IMR-90 (cell line): ENCODE measurements around the gene RBFOX1. TPM values are rescaled to one million over a fixed set of nuclear protein-coding genes. Genes with fewer than 3 reads are reported as not detected.

Experiments used
- ATAC-seq: fragments of 200-7000 bp; cut with Tn5 transposase; 2 replicates; pipeline ENCODE4 v1.9.1; 2020; ENCODE audit warnings: low read depth, mild to moderate bottlenecking, moderate library complexity
- BruUV-seq: library from RNA; stranded (reverse); fragments of 400-500 nt; replicated peaks from 2 replicates; lab custom pipeline; 2021; lab: Mats Ljungman, UMichigan
- CTCF ChIA-PET: fragments of 300-600 bp; formaldehyde crosslinking; extraction: SDS; loops from one replicate; lab custom pipeline; 2021; ENCODE audit warnings: antibody characterized with exemption; lab: Yijun Ruan, JAX
- POLR2A ChIA-PET: fragments of 300-600 bp; sonication (Branson Sonifier 250); formaldehyde crosslinking; loops from one replicate; lab custom pipeline; 2022; ENCODE audit warnings: antibody characterized with exemption; ENCODE audit not compliant: unreplicated experiment; lab: Charles Lee
- DNase-seq: peaks from one replicate; pipeline ENCODE4 v3.0.0; 2013
- H2AFZ ChIP-seq: replicated peaks from 2 replicates; pipeline ENCODE3; 2013; ENCODE audit warnings: low read length, mild to moderate bottlenecking; ENCODE audit not compliant: poor library complexity
- H2AK5ac ChIP-seq: 2 replicates; pipeline ENCODE4 v1.6.1; 2013; ENCODE audit warnings: low read depth, low read length, inconsistent platforms
- H2AK9ac ChIP-seq: replicated peaks from 2 replicates; pipeline ENCODE3; 2013; ENCODE audit warnings: mild to moderate bottlenecking, low read depth, low read length, moderate library complexity; ENCODE audit not compliant: poor library complexity
- H2BK120ac ChIP-seq: 2 replicates; pipeline ENCODE4 v1.6.1; 2013; ENCODE audit warnings: low read depth, low read length, inconsistent platforms
- H2BK15ac ChIP-seq: 3 replicates; pipeline ENCODE4 v1.6.1; 2013; ENCODE audit warnings: low read depth, low read length, inconsistent platforms
- H2BK20ac ChIP-seq: 2 replicates; pipeline ENCODE4 v1.6.1; 2013; ENCODE audit warnings: low read depth, mild to moderate bottlenecking, inconsistent platforms, low read length, moderate library complexity
- H2BK5ac ChIP-seq: 2 replicates; pipeline ENCODE4 v1.6.1; 2013; ENCODE audit warnings: mild to moderate bottlenecking, low read depth, low read length, inconsistent platforms; ENCODE audit not compliant: poor library complexity, severe bottlenecking
- H3K14ac ChIP-seq: replicated peaks from 2 replicates; pipeline ENCODE4 v1.6.1; 2013; ENCODE audit warnings: low read depth, low read length, inconsistent platforms
- H3K18ac ChIP-seq: 2 replicates; pipeline ENCODE4 v1.6.1; 2013; ENCODE audit warnings: low read depth, low read length, control low read depth
- H3K23ac ChIP-seq: 2 replicates; pipeline ENCODE4 v1.6.1; 2013; ENCODE audit warnings: low read depth, low read length, inconsistent platforms
- H3K27ac ChIP-seq: 2 replicates; pipeline ENCODE4 v1.5.1; 2013; ENCODE audit warnings: mild to moderate bottlenecking, control low read depth, low read length; ENCODE audit not compliant: insufficient read depth
- H3K27me3 ChIP-seq: 2 replicates; pipeline ENCODE4 v1.6.1; 2013; ENCODE audit warnings: low read length; ENCODE audit not compliant: control insufficient read depth, insufficient read depth
- H3K36me3 ChIP-seq: 2 replicates; pipeline ENCODE4 v1.6.1; 2013; ENCODE audit warnings: low read length, mixed read lengths; ENCODE audit not compliant: control insufficient read depth, insufficient read depth
- H3K4ac ChIP-seq: 2 replicates; pipeline ENCODE4 v1.6.1; 2013; ENCODE audit warnings: low read depth, low read length, inconsistent platforms
- H3K4me1 ChIP-seq: 2 replicates; pipeline ENCODE4 v1.6.1; 2013; ENCODE audit warnings: low read length, mixed read lengths; ENCODE audit not compliant: control insufficient read depth, insufficient read depth
- H3K4me2 ChIP-seq: 2 replicates; pipeline ENCODE4 v1.6.1; 2013; ENCODE audit warnings: low read depth, mild to moderate bottlenecking, control low read depth, low read length, moderate library complexity
- H3K4me3 ChIP-seq: 2 replicates; pipeline ENCODE4 v1.5.1; 2013; ENCODE audit warnings: low read depth, mild to moderate bottlenecking, control low read depth, low read length, moderate library complexity; ENCODE audit not compliant: insufficient read depth
- H3K56ac ChIP-seq: 2 replicates; pipeline ENCODE4 v1.6.1; 2013; ENCODE audit warnings: low read length, inconsistent platforms; ENCODE audit not compliant: insufficient read depth; ENCODE audit errors: extremely low read depth
- H3K79me1 ChIP-seq, 2 experiments: 2 replicates each; pipeline ENCODE4 v1.6.1; 2013; ENCODE audit warnings: low read length in 2 of 2, inconsistent platforms in 1 of 2, low read depth in 1 of 2
- H3K9ac ChIP-seq: 2 replicates; pipeline ENCODE4 v1.6.1; 2013; ENCODE audit warnings: low read depth, low read length, control low read depth
- H3K9me1 ChIP-seq: 2 replicates; pipeline ENCODE4 v1.6.1; 2013; ENCODE audit warnings: low read length, inconsistent platforms; ENCODE audit not compliant: insufficient read depth
- H3K9me3 ChIP-seq: 2 replicates; pipeline ENCODE4 v1.6.1; 2013; ENCODE audit warnings: low read length; ENCODE audit not compliant: control insufficient read depth, insufficient read depth
- H4K20me1 ChIP-seq: 2 replicates; pipeline ENCODE4 v1.6.1; 2013; ENCODE audit warnings: low read length, inconsistent platforms; ENCODE audit not compliant: insufficient read depth
- H4K5ac ChIP-seq: 2 replicates; pipeline ENCODE4 v1.6.1; 2013; ENCODE audit warnings: mild to moderate bottlenecking, low read depth, low read length, control low read depth
- H4K8ac ChIP-seq, 2 experiments: 2 replicates each; pipeline ENCODE4 v1.6.1; 2013; ENCODE audit warnings: low read depth in 2 of 2, low read length in 2 of 2, control low read depth in 1 of 2, inconsistent platforms in 1 of 2
- H4K91ac ChIP-seq: 2 replicates; pipeline ENCODE4 v1.6.1; 2013; ENCODE audit warnings: low read depth, low read length, inconsistent platforms; ENCODE audit not compliant: insufficient read depth
- BHLHE40 ChIP-seq: fragments of 150-350 bp; IDR thresholded peaks from 2 replicates; pipeline ENCODE4 v1.6.1; 2016; ENCODE audit warnings: mild to moderate bottlenecking, low read depth, low read length
- CEBPB ChIP-seq: IDR thresholded peaks from 2 replicates; pipeline ENCODE4 v1.6.1; 2012; ENCODE audit warnings: low read depth, low read length, improper control_type of control experiment
- CHD1 ChIP-seq: IDR thresholded peaks from 2 replicates; pipeline ENCODE4 v1.6.1; 2012; ENCODE audit warnings: low read depth, low read length, improper control_type of control experiment
- FOS ChIP-seq: fragments of 150-350 bp; IDR thresholded peaks from 2 replicates; pipeline ENCODE4 v1.6.1; 2016; ENCODE audit warnings: low read depth, low read length
- MAFK ChIP-seq: IDR thresholded peaks from 2 replicates; pipeline ENCODE4 v1.6.1; 2012; ENCODE audit warnings: low read depth, low read length, improper control_type of control experiment
- MAZ ChIP-seq: IDR thresholded peaks from 2 replicates; pipeline ENCODE4 v1.6.1; 2012; ENCODE audit warnings: low read depth, mild to moderate bottlenecking, low read length, improper control_type of control experiment, moderate library complexity, borderline replicate concordance
- MXI1 ChIP-seq: IDR thresholded peaks from 2 replicates; pipeline ENCODE4 v1.6.1; 2012; ENCODE audit warnings: low read depth, mild to moderate bottlenecking, low read length, moderate library complexity, borderline replicate concordance
- NFE2L2 ChIP-seq: fragments of 150-350 bp; IDR thresholded peaks from 2 replicates; pipeline ENCODE4 v1.6.1; 2016; ENCODE audit warnings: low read depth, mild to moderate bottlenecking, low read length
- POLR2A ChIP-seq: IDR thresholded peaks from 2 replicates; pipeline ENCODE4 v1.6.1; 2012; ENCODE audit warnings: mild to moderate bottlenecking, low read depth, low read length
- RAD21 ChIP-seq: IDR thresholded peaks from 2 replicates; pipeline ENCODE4 v1.6.1; 2012; ENCODE audit warnings: low read length, improper control_type of control experiment
- RCOR1 ChIP-seq: IDR thresholded peaks from 2 replicates; pipeline ENCODE4 v1.6.1; 2012; ENCODE audit warnings: mild to moderate bottlenecking, low read length, improper control_type of control experiment; ENCODE audit not compliant: insufficient replicate concordance
- RFX5 ChIP-seq: IDR thresholded peaks from 2 replicates; pipeline ENCODE4 v1.8.0; 2012; ENCODE audit warnings: low read depth, mild to moderate bottlenecking, low read length, moderate library complexity
- SMC3 ChIP-seq: fragments of 150-350 bp; IDR thresholded peaks from 2 replicates; pipeline ENCODE4 v1.6.1; 2016; ENCODE audit warnings: low read depth, mild to moderate bottlenecking, antibody characterized with exemption, low read length, moderate library complexity
- WGBS, 2 experiments: methylation state at CpG; one replicate each; pipeline versions ENCODE4 v1.1.5 to v1.1.7; 2013; ENCODE audit warnings: missing lambda C conversion rate in 2 of 2; ENCODE audit not compliant: insufficient read length in 1 of 2; ENCODE audit errors: extremely low coverage in 2 of 2; 5-methylcytosine and 5-hydroxymethylcytosine counted together
- dilution Hi-C: fragments of 300-500 bp; cut with HindIII; formaldehyde crosslinking; loops from one replicate; pipeline ENCODE4 v1.14.3; 2018; ENCODE audit warnings: low sequenced_read_pairs; ENCODE audit not compliant: unreplicated experiment
- in situ Hi-C: fragments of 300-500 bp; cut with MboI; formaldehyde crosslinking; loops from 3 replicates; pipeline ENCODE4 v1.14.3; 2019; ENCODE audit warnings: low sequenced_read_pairs, inconsistent platforms, mixed read lengths
- intact Hi-C: fragments of 100-400 bp; cut with micrococcal nuclease; formaldehyde crosslinking; loops from 2 replicates; pipeline ENCODE4 v1.10.0; 2022
- polyA plus RNA-seq, 3 experiments: library from polyadenylated mRNA; depleted of rRNA; stranded (reverse); fragments of >200 nt; gene quantifications; 2 replicates each; pipeline ENCODE4 v1.2.3, GENCODE V29; 2012; ENCODE audit warnings: low replicate concordance in 1 of 3
- total RNA-seq: library from RNA; depleted of rRNA; stranded (reverse); fragments of >200 nt; gene quantifications from 2 replicates; pipeline ENCODE4 v1.2.3, GENCODE V29; 2012
- TF ChIP-seq, protein P1 (sequence below): fragments of 150-350 bp; IDR thresholded peaks from 2 replicates; pipeline ENCODE4 v1.6.1; 2017; ENCODE audit warnings: mild to moderate bottlenecking, antibody characterized with exemption, low read length, low read depth
- TF ChIP-seq, protein P2 (sequence below): fragments of 150-350 bp; IDR thresholded peaks from 2 replicates; pipeline ENCODE4 v1.6.1; 2016; ENCODE audit warnings: low read depth, mild to moderate bottlenecking, low read length, moderate library complexity, borderline replicate concordance
- TF ChIP-seq, protein P3 (sequence below): conservative IDR thresholded peaks from 2 replicates; pipeline ENCODE4 v1.5.1; 2012; ENCODE audit warnings: mild to moderate bottlenecking, low read depth, low read length, improper control_type of control experiment

Gene RBFOX1
- total and polyA plus RNA-seq, 2 of the 4 experiments (the other 2 are of a cell fraction) = not detected

DNA sequence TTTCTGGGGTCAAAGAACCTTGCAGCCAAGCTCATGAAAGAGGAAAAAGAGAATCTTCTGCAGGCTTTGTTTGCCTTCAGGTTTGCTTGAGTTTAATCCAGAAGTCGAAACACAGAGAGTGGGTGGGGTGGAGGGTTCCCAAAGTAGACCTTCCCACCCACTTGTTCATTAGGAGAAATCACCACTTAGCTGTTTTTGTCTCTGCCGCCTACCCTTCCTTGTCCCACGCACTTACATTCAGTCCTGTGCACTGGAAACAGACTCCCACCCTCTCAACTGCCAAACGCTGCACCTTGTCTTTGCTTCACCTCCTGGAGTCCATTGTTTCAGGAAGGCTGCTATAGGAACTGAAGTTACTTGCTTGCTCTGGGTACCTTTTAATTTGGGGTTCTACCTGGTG lies 38.6 kb upstream of the RBFOX1 start:
- H3K9me3 ChIP-seq = peaks cover 2% of the 10 kb centered on the region; the same call in 1 of the 2 replicates

More for the DNA sequence above, 38.6 kb upstream of the RBFOX1 start:
- Histone ChIP-seq H3K4me2 (no peak overlapping the region), H3K4me1 (no peaks in the 10 kb centered on the region), H3K18ac (no peak overlapping the region), H2BK5ac (no peak overlapping the region), H4K5ac (no peak overlapping the region), H3K14ac (no peak overlapping the region), H2AK9ac (no peak overlapping the region), H3K36me3 (no peaks in the 10 kb centered on the region), H3K4ac (no peak overlapping the region), H2BK120ac (no peak overlapping the region), H3K79me1 (no peaks in the 10 kb centered on the region), H3K23ac (no peak overlapping the region), H3K27ac (no peak overlapping the region), H2BK15ac (no peak overlapping the region), H2AK5ac (no peak overlapping the region), H4K91ac (no peak overlapping the region), H2AFZ (no peak overlapping the region), H4K8ac (no peak overlapping the region), H3K9me1 (no peaks in the 10 kb centered on the region), H3K27me3 (no peaks in the 10 kb centered on the region), H3K56ac (no peak overlapping the region), H3K9ac (no peak overlapping the region), H2BK20ac (no peak overlapping the region), H3K4me3 (no peak overlapping the region), H4K20me1 (no peaks in the 10 kb centered on the region)
- no TSS peak for BruUV-seq
- no CpG with 5 or more reads among the region's 4 CpGs for WGBS, 2 experiments
- DNase-seq (no peak), ATAC-seq (no peak)
- dilution Hi-C loops (no loop called here), in situ Hi-C loops (no loop called here), intact Hi-C loops (no loop called here)
- ChIA-PET POLR2A (no interaction called here), CTCF (interaction anchor here (0.6 kb wide), 1 partner anchor 15 kb away, joined by 6 read pairs; no protein-coding TSS in a partner anchor)
- TF ChIP-seq NFE2L2 (no peak), MXI1 (no peak), FOS (no peak), RCOR1 (no peak), RAD21 (no peak), SMC3 (no peak), POLR2A (no peak), CHD1 (no peak), BHLHE40 (no peak), MAZ (no peak), CEBPB (no peak), MAFK (no peak), RFX5 (no peak)
- TF ChIP-seq, protein P1, sequence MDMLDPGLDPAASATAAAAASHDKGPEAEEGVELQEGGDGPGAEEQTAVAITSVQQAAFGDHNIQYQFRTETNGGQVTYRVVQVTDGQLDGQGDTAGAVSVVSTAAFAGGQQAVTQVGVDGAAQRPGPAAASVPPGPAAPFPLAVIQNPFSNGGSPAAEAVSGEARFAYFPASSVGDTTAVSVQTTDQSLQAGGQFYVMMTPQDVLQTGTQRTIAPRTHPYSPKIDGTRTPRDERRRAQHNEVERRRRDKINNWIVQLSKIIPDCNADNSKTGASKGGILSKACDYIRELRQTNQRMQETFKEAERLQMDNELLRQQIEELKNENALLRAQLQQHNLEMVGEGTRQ = no peak
- TF ChIP-seq, protein P2, sequence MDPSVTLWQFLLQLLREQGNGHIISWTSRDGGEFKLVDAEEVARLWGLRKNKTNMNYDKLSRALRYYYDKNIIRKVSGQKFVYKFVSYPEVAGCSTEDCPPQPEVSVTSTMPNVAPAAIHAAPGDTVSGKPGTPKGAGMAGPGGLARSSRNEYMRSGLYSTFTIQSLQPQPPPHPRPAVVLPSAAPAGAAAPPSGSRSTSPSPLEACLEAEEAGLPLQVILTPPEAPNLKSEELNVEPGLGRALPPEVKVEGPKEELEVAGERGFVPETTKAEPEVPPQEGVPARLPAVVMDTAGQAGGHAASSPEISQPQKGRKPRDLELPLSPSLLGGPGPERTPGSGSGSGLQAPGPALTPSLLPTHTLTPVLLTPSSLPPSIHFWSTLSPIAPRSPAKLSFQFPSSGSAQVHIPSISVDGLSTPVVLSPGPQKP = no peak
- TF ChIP-seq, protein P3, sequence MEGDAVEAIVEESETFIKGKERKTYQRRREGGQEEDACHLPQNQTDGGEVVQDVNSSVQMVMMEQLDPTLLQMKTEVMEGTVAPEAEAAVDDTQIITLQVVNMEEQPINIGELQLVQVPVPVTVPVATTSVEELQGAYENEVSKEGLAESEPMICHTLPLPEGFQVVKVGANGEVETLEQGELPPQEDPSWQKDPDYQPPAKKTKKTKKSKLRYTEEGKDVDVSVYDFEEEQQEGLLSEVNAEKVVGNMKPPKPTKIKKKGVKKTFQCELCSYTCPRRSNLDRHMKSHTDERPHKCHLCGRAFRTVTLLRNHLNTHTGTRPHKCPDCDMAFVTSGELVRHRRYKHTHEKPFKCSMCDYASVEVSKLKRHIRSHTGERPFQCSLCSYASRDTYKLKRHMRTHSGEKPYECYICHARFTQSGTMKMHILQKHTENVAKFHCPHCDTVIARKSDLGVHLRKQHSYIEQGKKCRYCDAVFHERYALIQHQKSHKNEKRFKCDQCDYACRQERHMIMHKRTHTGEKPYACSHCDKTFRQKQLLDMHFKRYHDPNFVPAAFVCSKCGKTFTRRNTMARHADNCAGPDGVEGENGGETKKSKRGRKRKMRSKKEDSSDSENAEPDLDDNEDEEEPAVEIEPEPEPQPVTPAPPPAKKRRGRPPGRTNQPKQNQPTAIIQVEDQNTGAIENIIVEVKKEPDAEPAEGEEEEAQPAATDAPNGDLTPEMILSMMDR = no peak
